Right atrium auricular region (tissue), 2 donors: ENCODE results near the gene MCFD2. TPM values are rescaled to one million over a fixed set of nuclear protein-coding genes. Genes with fewer than 3 reads are reported as not detected.

Experiments used
- DNase-seq: peaks from one replicate; pipeline ENCODE4 v3.0.0-alpha.2; 2019; ENCODE audit warnings: low spot score
- H3K27ac ChIP-seq, 2 donors: fragments of 200-600 bp; sonication (generic); 1 replicate in 1 of 2; 2 replicates in 1 of 2; pipeline ENCODE4 v1.5.1; 2016 to 2019
- H3K27me3 ChIP-seq, 2 donors: fragments of 200-600 bp; sonication (generic); one replicate each; pipeline versions ENCODE4 v1.5.1 to v1.6.0; 2017 to 2019
- H3K36me3 ChIP-seq: fragments of 200-600 bp; sonication (generic); one replicate; pipeline ENCODE4 v1.5.1; 2016
- H3K4me1 ChIP-seq, 2 donors: fragments of 200-600 bp; sonication (generic); one replicate each; pipeline versions ENCODE4 v1.5.1 to v1.6.0; 2017 to 2019
- H3K4me3 ChIP-seq, 2 donors: fragments of 200-600 bp; sonication (generic); 1 replicate in 1 of 2; 2 replicates in 1 of 2; pipeline ENCODE4 v1.5.1; 2017 to 2019; ENCODE audit warnings: mild to moderate bottlenecking in 1 of 2, moderate library complexity in 1 of 2
- H3K9me3 ChIP-seq, 2 donors: fragments of 200-600 bp; sonication (generic); one replicate each; pipeline ENCODE4 v1.5.1; 2019
- total RNA-seq, 2 donors: library from RNA; depleted of rRNA; stranded (reverse); fragments of >200 nt; gene quantifications; one replicate each; pipeline ENCODE4 v1.1.0, GENCODE V29; 2016
- TF ChIP-seq, protein P1 (sequence below), 2 donors: fragments of 200-600 bp; sonication (generic); IDR thresholded peaks; one replicate each; pipeline ENCODE4 v1.5.1; 2019; ENCODE audit warnings: antibody characterized with exemption in 2 of 2

Gene MCFD2
- total RNA-seq, 2 donors from 2014 or later = 48.7 to 77.5 TPM

GRCh38 chr2:46936566-46936965 is 21.0 kb upstream of the MCFD2 start:
- H3K4me3 ChIP-seq = no peak overlapping the region
- no peak overlapping the region for H3K27ac ChIP-seq
- DNase-seq = no peak
- H3K4me1 ChIP-seq = peaks cover 0 to 13% of the 10 kb centered on the region in 2 donors
- TF ChIP-seq, protein P1, sequence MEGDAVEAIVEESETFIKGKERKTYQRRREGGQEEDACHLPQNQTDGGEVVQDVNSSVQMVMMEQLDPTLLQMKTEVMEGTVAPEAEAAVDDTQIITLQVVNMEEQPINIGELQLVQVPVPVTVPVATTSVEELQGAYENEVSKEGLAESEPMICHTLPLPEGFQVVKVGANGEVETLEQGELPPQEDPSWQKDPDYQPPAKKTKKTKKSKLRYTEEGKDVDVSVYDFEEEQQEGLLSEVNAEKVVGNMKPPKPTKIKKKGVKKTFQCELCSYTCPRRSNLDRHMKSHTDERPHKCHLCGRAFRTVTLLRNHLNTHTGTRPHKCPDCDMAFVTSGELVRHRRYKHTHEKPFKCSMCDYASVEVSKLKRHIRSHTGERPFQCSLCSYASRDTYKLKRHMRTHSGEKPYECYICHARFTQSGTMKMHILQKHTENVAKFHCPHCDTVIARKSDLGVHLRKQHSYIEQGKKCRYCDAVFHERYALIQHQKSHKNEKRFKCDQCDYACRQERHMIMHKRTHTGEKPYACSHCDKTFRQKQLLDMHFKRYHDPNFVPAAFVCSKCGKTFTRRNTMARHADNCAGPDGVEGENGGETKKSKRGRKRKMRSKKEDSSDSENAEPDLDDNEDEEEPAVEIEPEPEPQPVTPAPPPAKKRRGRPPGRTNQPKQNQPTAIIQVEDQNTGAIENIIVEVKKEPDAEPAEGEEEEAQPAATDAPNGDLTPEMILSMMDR (IDR thresholded peaks at IDR 0.05) = no peak
- no peaks in the 10 kb centered on the region for H3K36me3 ChIP-seq
- no peaks in the 10 kb centered on the region for H3K27me3 ChIP-seq
- H3K9me3 ChIP-seq = no peaks in the 10 kb centered on the region

DNA sequence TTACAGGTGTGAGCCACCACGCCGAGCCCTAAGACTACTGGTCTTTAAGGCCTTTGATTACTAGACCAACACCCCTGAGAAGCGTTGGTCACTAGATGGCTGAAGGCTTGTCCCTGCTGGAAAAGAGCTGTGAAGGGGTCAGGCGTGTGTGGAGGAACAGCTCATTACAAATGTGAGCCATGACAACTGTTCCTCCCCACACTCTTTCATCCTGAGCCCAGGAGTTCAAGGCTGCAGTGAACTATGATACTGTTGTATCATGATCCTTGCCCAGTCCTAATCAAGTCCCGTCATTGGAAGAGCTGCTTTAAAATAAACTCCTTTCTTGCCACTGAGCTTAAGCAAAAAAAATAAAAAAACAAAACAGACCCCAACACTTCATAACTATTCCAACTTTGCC is 19.5 kb upstream of the MCFD2 start:
- Histone ChIP-seq H3K27ac (no peak overlapping the region), H3K9me3 (no peaks in the 10 kb centered on the region), H3K36me3 (no peaks in the 10 kb centered on the region), H3K4me1 (peaks cover 0 to 7% of the 10 kb centered on the region in 2 donors), H3K4me3 (no peak overlapping the region), H3K27me3 (no peaks in the 10 kb centered on the region)
- TF ChIP-seq, protein P1 (IDR thresholded peaks at IDR 0.05) = no peak
- DNase-seq = no peak

DNA sequence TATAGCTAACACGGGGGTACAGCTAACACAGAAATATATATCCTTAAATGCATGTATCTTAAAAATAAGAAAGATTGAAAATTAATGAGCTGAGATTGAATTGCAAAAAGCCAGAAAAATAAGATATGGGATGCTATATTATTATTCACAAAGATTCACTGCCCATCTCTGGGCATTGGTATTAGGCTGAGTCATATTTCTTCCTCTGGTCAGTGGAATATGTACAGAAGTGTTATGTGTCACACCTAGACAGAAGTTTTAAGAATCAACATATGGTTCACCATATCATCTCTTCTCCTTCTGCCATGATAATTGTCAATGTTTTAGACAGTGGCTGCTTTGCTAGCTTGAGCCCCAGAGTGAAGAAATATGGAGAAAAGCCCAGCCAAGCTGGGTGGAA is 14.0 kb upstream of the MCFD2 start:
- Histone ChIP-seq H3K4me3 (no peak overlapping the region), H3K9me3 (peaks cover 0 to 13% of the 10 kb centered on the region in 2 donors), H3K4me1 (no peaks in the 10 kb centered on the region), H3K36me3 (no peaks in the 10 kb centered on the region), H3K27me3 (no peaks in the 10 kb centered on the region), H3K27ac (no peak overlapping the region)
- TF ChIP-seq, protein P1 (IDR thresholded peaks at IDR 0.05) = no peak
- DNase-seq = no peak

DNA sequence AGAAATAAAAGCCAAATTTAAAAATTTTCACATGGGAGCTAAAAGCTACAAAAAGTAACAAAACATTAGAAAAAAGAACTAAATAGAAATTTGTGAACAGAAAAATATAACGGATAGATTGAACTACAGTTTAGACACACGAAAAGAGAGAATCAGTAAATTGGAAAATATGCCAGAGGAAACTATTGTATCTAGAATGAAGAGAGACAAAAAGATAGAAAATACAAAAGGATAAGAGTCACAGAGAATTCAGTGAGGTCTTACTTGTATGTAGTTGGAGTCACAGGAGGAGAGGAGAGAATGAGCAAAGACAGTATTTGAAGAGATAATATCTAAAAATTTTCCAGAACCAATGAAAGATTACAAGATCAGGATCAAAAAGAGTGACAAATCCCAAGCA is 11.3 kb upstream of the MCFD2 start:
- H3K27me3 ChIP-seq = no peaks in the 10 kb centered on the region
- H3K4me3 ChIP-seq = no peak overlapping the region
- H3K9me3 ChIP-seq = peaks cover 0 to 13% of the 10 kb centered on the region in 2 donors
- no peak overlapping the region for H3K27ac ChIP-seq
- TF ChIP-seq, protein P1 (IDR thresholded peaks at IDR 0.05) = no peak
- DNase-seq = no peak
- no peaks in the 10 kb centered on the region for H3K36me3 ChIP-seq
- no peaks in the 10 kb centered on the region for H3K4me1 ChIP-seq

DNA sequence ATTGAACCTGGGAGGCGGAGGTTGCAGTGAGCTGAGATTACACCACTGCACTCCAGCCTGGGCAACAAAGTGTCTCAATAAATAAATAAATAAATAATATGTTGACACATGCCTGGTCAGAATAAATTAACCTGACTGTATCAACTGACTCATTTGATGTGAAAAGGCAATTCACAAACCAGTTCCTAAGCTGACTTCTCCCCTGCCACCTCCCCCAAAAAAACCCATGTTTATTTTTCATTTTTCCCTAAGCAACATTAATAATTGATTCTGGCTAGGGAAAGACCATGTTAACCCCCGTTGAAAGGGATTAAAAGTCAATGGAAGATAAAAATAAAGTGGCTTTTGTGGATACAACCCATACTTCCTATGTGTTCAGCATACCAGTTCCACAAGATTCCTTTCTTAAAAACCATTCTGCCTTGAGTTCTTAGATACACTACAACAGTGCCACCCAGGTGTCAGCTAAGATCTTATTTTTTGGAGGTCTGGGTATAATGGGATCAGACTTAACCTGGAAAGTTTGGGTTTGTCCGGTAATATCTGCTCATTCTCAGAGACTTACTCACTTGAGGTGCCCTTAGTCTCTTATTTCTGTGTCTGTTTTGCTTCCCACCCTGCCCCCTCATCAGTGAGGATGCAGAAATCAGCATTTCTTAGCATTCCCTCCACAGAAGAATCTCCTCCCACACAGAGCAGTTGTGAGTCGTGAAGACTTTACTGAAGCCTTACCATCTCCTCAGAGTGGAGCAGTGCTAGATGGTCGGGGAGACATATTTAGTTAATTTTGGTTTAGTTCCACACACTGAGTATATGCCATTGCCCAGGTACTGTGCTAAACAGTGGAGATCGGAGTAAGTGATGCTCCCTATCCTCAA is 10.1 kb upstream of the MCFD2 start:
- Histone ChIP-seq H3K9me3 (peaks cover 0 to 13% of the 10 kb centered on the region in 2 donors), H3K36me3 (no peaks in the 10 kb centered on the region), H3K27me3 (no peaks in the 10 kb centered on the region), H3K27ac (no peak overlapping the region), H3K4me1 (no peaks in the 10 kb centered on the region), H3K4me3 (no peak overlapping the region)
- TF ChIP-seq, protein P1 (IDR thresholded peaks at IDR 0.05) = no peak
- no peak for DNase-seq
